Measurements from ENCODE around the gene RIN2. TPM values are rescaled to one million over a fixed set of nuclear protein-coding genes. Genes with fewer than 3 reads are reported as not detected.

RIN2 gene
- total RNA-seq, 1 experiment from 2014 or later, result 36.7 TPM

DNA sequence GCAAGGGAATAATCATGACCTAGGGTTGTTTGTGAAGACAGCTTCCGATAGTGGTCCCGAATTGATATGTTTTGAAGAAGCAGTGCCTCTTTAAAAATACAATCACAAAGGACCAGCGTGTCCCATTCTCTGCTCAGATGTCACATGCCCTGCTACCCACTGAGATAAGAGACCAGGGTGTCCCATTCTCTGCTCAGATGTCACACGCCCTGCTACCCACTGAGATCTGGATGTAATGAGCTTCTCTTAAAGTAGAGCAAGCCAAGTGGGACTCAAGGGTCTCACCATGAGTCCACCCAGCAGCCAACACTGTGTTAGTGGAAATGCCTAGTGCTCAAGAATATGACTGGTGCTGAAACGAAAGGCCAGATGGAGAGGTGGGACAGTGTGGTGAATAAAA lies 22.2 kb downstream of the RIN2 start:
- POLR2A ChIA-PET, result no interaction called here
- H3K27me3 Mint-ChIP-seq (ENCODE audit: insufficient read depth, unreplicated experiment), result no peaks in the 10 kb centered on the region
- peaks cover 15% of the 10 kb centered on the region for H3K4me1 Mint-ChIP-seq (ENCODE audit: low read depth, unreplicated experiment)

DNA sequence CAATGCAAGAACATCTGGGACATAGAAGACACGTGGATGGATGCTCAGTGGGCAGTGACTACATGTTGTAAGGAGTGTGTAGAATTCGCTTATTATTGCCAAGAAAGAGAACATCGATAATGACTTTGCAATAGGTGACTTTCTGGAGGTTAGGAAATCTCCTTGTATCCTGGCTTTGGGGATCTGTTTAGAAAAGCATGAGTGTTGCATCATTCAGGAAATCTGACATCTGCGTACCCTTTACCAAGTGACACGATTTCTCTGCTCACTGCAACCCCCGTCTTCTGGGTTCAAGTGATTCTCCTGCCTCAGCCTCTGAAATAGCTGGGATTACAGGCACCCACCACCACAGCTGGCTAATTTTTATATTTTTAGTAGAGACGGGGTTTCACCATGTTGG lies 23.2 kb downstream of the RIN2 start:
- Mint-ChIP-seq H3K36me3 (ENCODE audit: insufficient read depth, unreplicated experiment) (no peaks in the 10 kb centered on the region), H3K4me1 (ENCODE audit: low read depth, unreplicated experiment) (peaks cover 16% of the 10 kb centered on the region), H3K4me3 (ENCODE audit: unreplicated experiment) (no peak overlapping the region), H3K9me3 (ENCODE audit: unreplicated experiment) (no peaks in the 10 kb centered on the region), H3K27me3 (ENCODE audit: insufficient read depth, unreplicated experiment) (no peaks in the 10 kb centered on the region), H3K27ac (ENCODE audit: unreplicated experiment) (no peak overlapping the region)
- POLR2A ChIA-PET, result no interaction called here
- no peaks in the 10 kb centered on the region for H3K9me3 ChIP-seq
- intact Hi-C loops (cut with micrococcal nuclease; ENCODE audit: unreplicated experiment), result no loop called here
- no TSS peak for BruUV-seq (replicated peaks)
- TF ChIP-seq, protein P1, sequence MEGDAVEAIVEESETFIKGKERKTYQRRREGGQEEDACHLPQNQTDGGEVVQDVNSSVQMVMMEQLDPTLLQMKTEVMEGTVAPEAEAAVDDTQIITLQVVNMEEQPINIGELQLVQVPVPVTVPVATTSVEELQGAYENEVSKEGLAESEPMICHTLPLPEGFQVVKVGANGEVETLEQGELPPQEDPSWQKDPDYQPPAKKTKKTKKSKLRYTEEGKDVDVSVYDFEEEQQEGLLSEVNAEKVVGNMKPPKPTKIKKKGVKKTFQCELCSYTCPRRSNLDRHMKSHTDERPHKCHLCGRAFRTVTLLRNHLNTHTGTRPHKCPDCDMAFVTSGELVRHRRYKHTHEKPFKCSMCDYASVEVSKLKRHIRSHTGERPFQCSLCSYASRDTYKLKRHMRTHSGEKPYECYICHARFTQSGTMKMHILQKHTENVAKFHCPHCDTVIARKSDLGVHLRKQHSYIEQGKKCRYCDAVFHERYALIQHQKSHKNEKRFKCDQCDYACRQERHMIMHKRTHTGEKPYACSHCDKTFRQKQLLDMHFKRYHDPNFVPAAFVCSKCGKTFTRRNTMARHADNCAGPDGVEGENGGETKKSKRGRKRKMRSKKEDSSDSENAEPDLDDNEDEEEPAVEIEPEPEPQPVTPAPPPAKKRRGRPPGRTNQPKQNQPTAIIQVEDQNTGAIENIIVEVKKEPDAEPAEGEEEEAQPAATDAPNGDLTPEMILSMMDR (IDR thresholded peaks at IDR 0.05; ENCODE audit: insufficient read depth in 1 of 2, low read depth in 1 of 2, low read length in 1 of 2, severe bottlenecking in 1 of 2, unreplicated experiment in 1 of 2), result no peak
- CTCF ChIA-PET, result interaction anchor here (0.6 to 0.9 kb wide), 3 partner anchors 9 to 23 kb away, joined by 4 to 7 read pairs (median 4); partner anchors contain the start of gene RIN2
- no peak overlapping the region for H3K4me3 ChIP-seq (ENCODE audit: low read depth, low read length)
- DNase-seq, result no peak
- H3K4me1 ChIP-seq, result peaks cover 35% of the 10 kb centered on the region
- H3K36me3 ChIP-seq (ENCODE audit: control insufficient read depth, insufficient read depth, low read length), result no peaks in the 10 kb centered on the region
- H3K27me3 ChIP-seq (replicated peaks; ENCODE audit: control insufficient read depth, insufficient read depth, low read length), result no peaks in the 10 kb centered on the region

More for the DNA sequence above, 22.2 kb downstream of the RIN2 start:
- H3K27ac Mint-ChIP-seq (ENCODE audit: unreplicated experiment), result no peak overlapping the region
- H3K9me3 Mint-ChIP-seq (ENCODE audit: unreplicated experiment), result no peaks in the 10 kb centered on the region
- TF ChIP-seq, protein P1 (IDR thresholded peaks at IDR 0.05; ENCODE audit: insufficient read depth in 1 of 2, low read depth in 1 of 2, low read length in 1 of 2, severe bottlenecking in 1 of 2, unreplicated experiment in 1 of 2), result no peak
- DNase-seq, result no peak
- H3K4me3 Mint-ChIP-seq (ENCODE audit: unreplicated experiment), result no peak overlapping the region
- BruUV-seq (replicated peaks), result no TSS peak
- Histone ChIP-seq H3K27me3 (replicated peaks; ENCODE audit: control insufficient read depth, insufficient read depth, low read length) (no peaks in the 10 kb centered on the region), H3K9me3 (no peaks in the 10 kb centered on the region), H3K4me3 (ENCODE audit: low read depth, low read length) (no peak overlapping the region), H3K36me3 (ENCODE audit: control insufficient read depth, insufficient read depth, low read length) (no peaks in the 10 kb centered on the region), H3K4me1 (peaks cover 42% of the 10 kb centered on the region)
- intact Hi-C loops (cut with micrococcal nuclease; ENCODE audit: unreplicated experiment), result no loop called here
- CTCF ChIA-PET, result no interaction called here
- H3K36me3 Mint-ChIP-seq (ENCODE audit: insufficient read depth, unreplicated experiment), result no peaks in the 10 kb centered on the region

DNA sequence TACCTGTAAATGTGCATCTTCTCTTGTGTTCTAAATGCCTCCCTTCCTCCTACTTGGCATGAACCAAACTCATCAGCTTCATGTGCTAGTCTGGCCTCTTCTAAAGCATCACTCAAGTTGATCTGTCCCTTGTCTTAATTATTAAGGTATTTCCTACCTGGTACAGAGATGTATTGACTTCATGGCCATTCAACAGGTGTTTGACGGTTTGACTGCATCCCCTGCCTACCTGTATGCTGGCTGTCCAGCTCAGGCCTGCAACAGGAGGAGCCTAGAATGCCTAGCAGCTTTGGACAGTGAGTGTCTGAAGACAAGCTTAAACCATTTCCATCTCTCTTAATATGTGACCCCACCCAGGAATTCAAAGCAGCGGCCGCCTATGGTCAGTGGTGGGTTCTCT lies 24.6 kb downstream of the RIN2 start:
- Histone ChIP-seq H3K9me3 (no peaks in the 10 kb centered on the region), H3K4me1 (peaks cover 27% of the 10 kb centered on the region), H3K4me3 (ENCODE audit: low read depth, low read length) (no peak overlapping the region), H3K27me3 (replicated peaks; ENCODE audit: control insufficient read depth, insufficient read depth, low read length) (no peaks in the 10 kb centered on the region), H3K36me3 (ENCODE audit: control insufficient read depth, insufficient read depth, low read length) (no peaks in the 10 kb centered on the region)
- Mint-ChIP-seq H3K4me1 (ENCODE audit: low read depth, unreplicated experiment) (peaks cover 16% of the 10 kb centered on the region), H3K36me3 (ENCODE audit: insufficient read depth, unreplicated experiment) (no peaks in the 10 kb centered on the region), H3K27me3 (ENCODE audit: insufficient read depth, unreplicated experiment) (no peaks in the 10 kb centered on the region), H3K4me3 (ENCODE audit: unreplicated experiment) (no peak overlapping the region), H3K9me3 (ENCODE audit: unreplicated experiment) (no peaks in the 10 kb centered on the region), H3K27ac (ENCODE audit: unreplicated experiment) (no peak overlapping the region)
- intact Hi-C loops (cut with micrococcal nuclease; ENCODE audit: unreplicated experiment), result no loop called here
- ChIA-PET POLR2A (no interaction called here), CTCF (interaction anchor here (0.6 to 1.4 kb wide), 2 partner anchors 13 to 95 kb away, joined by 4 read pairs; no protein-coding TSS in a partner anchor)
- DNase-seq, result no peak
- BruUV-seq (replicated peaks), result no TSS peak
- TF ChIP-seq, protein P1 (IDR thresholded peaks at IDR 0.05; ENCODE audit: insufficient read depth in 1 of 2, low read depth in 1 of 2, low read length in 1 of 2, severe bottlenecking in 1 of 2, unreplicated experiment in 1 of 2), result no peak
